ENCODE data around the gene SCN2B.

GRCh38 chr11:118213201-118213600, 36.8 kb upstream of the SCN2B start:
- TF ChIP-seq CEBPB (IDR thresholded peaks at IDR 0.05; ENCODE audit: low read depth, low read length) (no peak), POLR2A (IDR thresholded peaks at IDR 0.05; ENCODE audit: low read depth, low read length) (no peak), RAD21 (IDR thresholded peaks at IDR 0.05; ENCODE audit: low read length) (no peak), CTCF (conservative IDR thresholded peaks at IDR 0.05; ENCODE audit: low read depth, low read length) (no peak), MXI1 (IDR thresholded peaks at IDR 0.05; ENCODE audit: borderline replicate concordance, low read depth, low read length) (no peak), SMC3 (IDR thresholded peaks at IDR 0.05; ENCODE audit: low read depth, low read length) (no peak), USF2 (IDR thresholded peaks at IDR 0.05; ENCODE audit: low read depth, low read length) (no peak), MAFK (IDR thresholded peaks at IDR 0.05; ENCODE audit: low read depth, low read length) (no peak), NFE2L2 (IDR thresholded peaks at IDR 0.05; ENCODE audit: low read depth, low read length) (no peak), FOS (IDR thresholded peaks at IDR 0.05; ENCODE audit: low read depth, low read length) (no peak)

All from IMR-90 (cell line).